H9 (cell line): Measurements from ENCODE around the gene PIAS4. TPM values are rescaled to one million over a fixed set of nuclear protein-coding genes. Genes with fewer than 3 reads are reported as not detected.

Experiments used
- DNase-seq: peaks from one replicate; pipeline ENCODE4 v3.0.0-alpha.2; 2017
- H2AFZ ChIP-seq: one replicate; pipeline ENCODE4 v1.6.1; 2013; ENCODE audit warnings: mild to moderate bottlenecking, low read length, control low read depth, moderate library complexity
- H2AK5ac ChIP-seq: 2 replicates; pipeline ENCODE4 v1.6.1; 2013; ENCODE audit warnings: low read length, control low read depth, mixed read lengths; ENCODE audit not compliant: insufficient read length
- H2BK120ac ChIP-seq: one replicate; pipeline ENCODE4 v1.6.1; 2013; ENCODE audit warnings: low read depth, mild to moderate bottlenecking, low read length, control low read depth, inconsistent platforms; ENCODE audit not compliant: poor library complexity, severe bottlenecking
- H2BK12ac ChIP-seq: 2 replicates; pipeline ENCODE4 v1.6.1; 2013; ENCODE audit warnings: low read length, control low read depth, mixed read lengths, low read depth; ENCODE audit not compliant: insufficient read length
- H2BK15ac ChIP-seq: 2 replicates; pipeline ENCODE4 v1.6.1; 2013; ENCODE audit warnings: low read depth, low read length, control low read depth
- H2BK20ac ChIP-seq: one replicate; pipeline ENCODE4 v1.6.1; 2013; ENCODE audit warnings: low read depth, mild to moderate bottlenecking, low read length, control low read depth, inconsistent platforms; ENCODE audit not compliant: poor library complexity, severe bottlenecking
- H2BK5ac ChIP-seq: 2 replicates; pipeline ENCODE4 v1.6.1; 2013; ENCODE audit warnings: low read length, control low read depth, mixed read lengths; ENCODE audit not compliant: insufficient read length
- H3K14ac ChIP-seq: 2 replicates; pipeline ENCODE4 v1.6.1; 2013; ENCODE audit warnings: low read length, control low read depth; ENCODE audit not compliant: insufficient read depth
- H3K18ac ChIP-seq: 2 replicates; pipeline ENCODE4 v1.6.1; 2013; ENCODE audit warnings: low read depth, mild to moderate bottlenecking, mixed read lengths, low read length, control low read depth; ENCODE audit not compliant: insufficient read length
- H3K23ac ChIP-seq: 2 replicates; pipeline ENCODE4 v1.6.1; 2013; ENCODE audit warnings: low read length, control low read depth, mixed read lengths, low read depth; ENCODE audit not compliant: insufficient read length
- H3K23me2 ChIP-seq: 2 replicates; pipeline ENCODE4 v1.6.1; 2013; ENCODE audit warnings: low read depth, mild to moderate bottlenecking, mixed read lengths, low read length, control low read depth; ENCODE audit not compliant: insufficient read length, poor library complexity, severe bottlenecking
- H3K27ac ChIP-seq: 2 replicates; pipeline ENCODE4 v1.5.1; 2013; ENCODE audit warnings: low read length, control low read depth, mixed read lengths, low read depth; ENCODE audit not compliant: insufficient read length
- H3K27me3 ChIP-seq: 2 replicates; pipeline ENCODE4 v1.6.1; 2013; ENCODE audit warnings: low read length, control low read depth, inconsistent platforms; ENCODE audit not compliant: insufficient read depth
- H3K4ac ChIP-seq: 2 replicates; pipeline ENCODE4 v1.6.1; 2013; ENCODE audit warnings: low read depth, mild to moderate bottlenecking, control low read depth, inconsistent platforms, low read length, moderate library complexity
- H3K4me1 ChIP-seq: 2 replicates; pipeline ENCODE4 v1.6.1; 2013; ENCODE audit warnings: low read length, control low read depth, inconsistent platforms; ENCODE audit not compliant: insufficient read depth
- H3K4me2 ChIP-seq: 2 replicates; pipeline ENCODE4 v1.6.1; 2013; ENCODE audit warnings: low read length, control low read depth, mixed read lengths; ENCODE audit not compliant: insufficient read length, insufficient read depth
- H3K56ac ChIP-seq: 2 replicates; pipeline ENCODE4 v1.6.1; 2013; ENCODE audit warnings: low read depth, mild to moderate bottlenecking, mixed read lengths, low read length, control low read depth; ENCODE audit not compliant: insufficient read length
- H3K79me1 ChIP-seq: 2 replicates; pipeline ENCODE4 v1.6.1; 2013; ENCODE audit warnings: low read depth, mild to moderate bottlenecking, moderate library complexity, low read length, control low read depth, inconsistent platforms; ENCODE audit not compliant: insufficient read depth, poor library complexity, severe bottlenecking
- H3K79me2 ChIP-seq: 2 replicates; pipeline ENCODE4 v1.6.1; 2013; ENCODE audit warnings: low read length, control low read depth, inconsistent platforms; ENCODE audit not compliant: insufficient read depth
- H3K9ac ChIP-seq: 2 replicates; pipeline ENCODE4 v1.6.1; 2013; ENCODE audit warnings: low read length, control low read depth, mixed read lengths; ENCODE audit not compliant: insufficient read length; ENCODE audit errors: extremely low read depth
- H3K9me3 ChIP-seq: one replicate; pipeline ENCODE4 v1.6.1; 2013; ENCODE audit warnings: low read depth, low read length, inconsistent platforms; ENCODE audit not compliant: control insufficient read depth
- H3T11ph ChIP-seq: one replicate; pipeline ENCODE4 v1.6.1; 2013; ENCODE audit warnings: mild to moderate bottlenecking, low read length, control low read depth, inconsistent platforms
- H4K20me1 ChIP-seq: one replicate; pipeline ENCODE4 v1.6.1; 2013; ENCODE audit not compliant: control insufficient read depth, insufficient read length, insufficient read depth
- H4K5ac ChIP-seq: 2 replicates; pipeline ENCODE4 v1.6.1; 2013; ENCODE audit warnings: low read depth, mild to moderate bottlenecking, mixed read lengths, low read length, control low read depth; ENCODE audit not compliant: insufficient read length
- H4K8ac ChIP-seq: replicated peaks from 2 replicates; pipeline ENCODE4 v1.6.1; 2013; ENCODE audit warnings: low read length, control low read depth, mixed read lengths, low read depth; ENCODE audit not compliant: insufficient read length
- H4K91ac ChIP-seq: 2 replicates; pipeline ENCODE4 v1.6.1; 2013; ENCODE audit warnings: low read depth, mild to moderate bottlenecking, moderate library complexity, mixed read lengths, low read length, control low read depth; ENCODE audit not compliant: insufficient read length
- H3K27ac Mint-ChIP-seq, 3 experiments: 2 replicates in 2 of 3; 3 replicates in 1 of 3; pipeline ENCODE4 v1.8.0; 2020 to 2021; ENCODE audit warnings: mixed read lengths in 3 of 3, mild to moderate bottlenecking in 1 of 3, moderate library complexity in 1 of 3
- H3K27me3 Mint-ChIP-seq: 2 replicates; pipeline ENCODE4 v1.8.0; 2021; ENCODE audit warnings: low read depth, mild to moderate bottlenecking, moderate library complexity, mixed read lengths
- H3K36me3 Mint-ChIP-seq, 3 experiments: 2 replicates in 2 of 3; 3 replicates in 1 of 3; pipeline ENCODE4 v1.8.0; 2020 to 2021; ENCODE audit warnings: low read depth in 3 of 3, mixed read lengths in 3 of 3; ENCODE audit not compliant: insufficient read depth in 1 of 3
- H3K4me1 Mint-ChIP-seq, 2 experiments: 2 replicates each; pipeline ENCODE4 v1.8.0; 2020; ENCODE audit warnings: mixed read lengths in 2 of 2
- H3K4me3 Mint-ChIP-seq, 2 experiments: 2 replicates in 1 of 2; 3 replicates in 1 of 2; pipeline ENCODE4 v1.8.0; 2020 to 2021; ENCODE audit warnings: mild to moderate bottlenecking in 2 of 2, mixed read lengths in 2 of 2, moderate library complexity in 1 of 2
- H3K9me3 Mint-ChIP-seq, 2 experiments: 2 replicates in 1 of 2; 3 replicates in 1 of 2; pipeline ENCODE4 v1.8.0; 2020; ENCODE audit warnings: mild to moderate bottlenecking in 2 of 2, mixed read lengths in 2 of 2, moderate library complexity in 1 of 2
- WGBS: extraction: QIAGEN DNeasy Blood & Tissue Kit; methylation state at CpG from one replicate; pipeline ENCODE4 v1.1.7; 2013; ENCODE audit warnings: missing lambda C conversion rate, low lambda C conversion rate, mixed read lengths; ENCODE audit not compliant: insufficient read length; ENCODE audit errors: extremely low coverage; 5-methylcytosine and 5-hydroxymethylcytosine counted together
- total RNA-seq: library from RNA; stranded (reverse); gene quantifications from 2 replicates; pipeline ENCODE4 v1.2.1, GENCODE V29; 2021
- TF ChIP-seq, protein P1 (sequence below): fragments of 200-600 bp; sonication (generic); conservative IDR thresholded peaks from 3 replicates; pipeline ENCODE4 v1.8.0; 2021; ENCODE audit warnings: antibody characterized with exemption, mild to moderate bottlenecking

The PIAS4 gene
- total RNA-seq, 1 experiment from 2014 or later = 52.0 TPM

- H3K36me3 Mint-ChIP-seq = peaks cover 11 to 52% (median 43%) of the 10 kb centered on the region in 3 experiments; a peak in 6 of 7 replicates
- Histone ChIP-seq H2AFZ (no peak overlapping the region), H3K27me3 (no peaks in the 10 kb centered on the region), H3K9ac (no peak overlapping the region), H2BK15ac (no peak overlapping the region), H2BK120ac (no peak overlapping the region), H3K56ac (no peak overlapping the region), H4K8ac (no peak overlapping the region), H4K91ac (no peak overlapping the region), H3K4ac (no peak overlapping the region), H4K20me1 (no peaks in the 10 kb centered on the region), H3T11ph (no peak overlapping the region), H2BK5ac (no peak overlapping the region), H3K18ac (no peak overlapping the region), H2AK5ac (no peak overlapping the region), H3K79me1 (no peaks in the 10 kb centered on the region), H3K23me2 (no peaks in the 10 kb centered on the region), H3K4me1 (no peaks in the 10 kb centered on the region), H2BK12ac (no peak overlapping the region), H4K5ac (no peak overlapping the region), H3K4me2 (no peak overlapping the region), H3K9me3 (no peaks in the 10 kb centered on the region), H3K79me2 (no peaks in the 10 kb centered on the region), H3K27ac (no peak overlapping the region), H2BK20ac (no peak overlapping the region), H3K14ac (no peak overlapping the region), H3K23ac (no peak overlapping the region)
- TF ChIP-seq, protein P1, sequence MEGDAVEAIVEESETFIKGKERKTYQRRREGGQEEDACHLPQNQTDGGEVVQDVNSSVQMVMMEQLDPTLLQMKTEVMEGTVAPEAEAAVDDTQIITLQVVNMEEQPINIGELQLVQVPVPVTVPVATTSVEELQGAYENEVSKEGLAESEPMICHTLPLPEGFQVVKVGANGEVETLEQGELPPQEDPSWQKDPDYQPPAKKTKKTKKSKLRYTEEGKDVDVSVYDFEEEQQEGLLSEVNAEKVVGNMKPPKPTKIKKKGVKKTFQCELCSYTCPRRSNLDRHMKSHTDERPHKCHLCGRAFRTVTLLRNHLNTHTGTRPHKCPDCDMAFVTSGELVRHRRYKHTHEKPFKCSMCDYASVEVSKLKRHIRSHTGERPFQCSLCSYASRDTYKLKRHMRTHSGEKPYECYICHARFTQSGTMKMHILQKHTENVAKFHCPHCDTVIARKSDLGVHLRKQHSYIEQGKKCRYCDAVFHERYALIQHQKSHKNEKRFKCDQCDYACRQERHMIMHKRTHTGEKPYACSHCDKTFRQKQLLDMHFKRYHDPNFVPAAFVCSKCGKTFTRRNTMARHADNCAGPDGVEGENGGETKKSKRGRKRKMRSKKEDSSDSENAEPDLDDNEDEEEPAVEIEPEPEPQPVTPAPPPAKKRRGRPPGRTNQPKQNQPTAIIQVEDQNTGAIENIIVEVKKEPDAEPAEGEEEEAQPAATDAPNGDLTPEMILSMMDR = no peak
- no peaks in the 10 kb centered on the region for H3K27me3 Mint-ChIP-seq
- no peak for DNase-seq
- H3K4me3 Mint-ChIP-seq = no peak overlapping the region
- no peaks in the 10 kb centered on the region for H3K4me1 Mint-ChIP-seq
- peak overlapping the region in 1 of 3 experiments; percentile 40; a peak in 1 of 7 replicates for H3K27ac Mint-ChIP-seq
- no CpG with 5 or more reads among the region's 48 CpGs for WGBS
- H3K9me3 Mint-ChIP-seq = no peaks in the 10 kb centered on the region
Observed at GRCh38 chr19:4028334-4029246, 21.1 kb downstream of the PIAS4 start.
